H9 (cell line): ENCODE measurements around the gene SETDB1. TPM values are rescaled to one million over a fixed set of nuclear protein-coding genes. Genes with fewer than 3 reads are reported as not detected.

Experiments
- DNase-seq: peaks from one replicate; pipeline ENCODE4 v3.0.0-alpha.2; 2017
- H2AFZ ChIP-seq: one replicate; pipeline ENCODE4 v1.6.1; 2013; ENCODE audit warnings: mild to moderate bottlenecking, low read length, control low read depth, moderate library complexity
- H2AK5ac ChIP-seq: 2 replicates; pipeline ENCODE4 v1.6.1; 2013; ENCODE audit warnings: low read length, control low read depth, mixed read lengths; ENCODE audit not compliant: insufficient read length
- H2BK120ac ChIP-seq: one replicate; pipeline ENCODE4 v1.6.1; 2013; ENCODE audit warnings: low read depth, mild to moderate bottlenecking, low read length, control low read depth, inconsistent platforms; ENCODE audit not compliant: poor library complexity, severe bottlenecking
- H2BK12ac ChIP-seq: 2 replicates; pipeline ENCODE4 v1.6.1; 2013; ENCODE audit warnings: low read length, control low read depth, mixed read lengths, low read depth; ENCODE audit not compliant: insufficient read length
- H2BK15ac ChIP-seq: 2 replicates; pipeline ENCODE4 v1.6.1; 2013; ENCODE audit warnings: low read depth, low read length, control low read depth
- H2BK20ac ChIP-seq: one replicate; pipeline ENCODE4 v1.6.1; 2013; ENCODE audit warnings: low read depth, mild to moderate bottlenecking, low read length, control low read depth, inconsistent platforms; ENCODE audit not compliant: poor library complexity, severe bottlenecking
- H2BK5ac ChIP-seq: 2 replicates; pipeline ENCODE4 v1.6.1; 2013; ENCODE audit warnings: low read length, control low read depth, mixed read lengths; ENCODE audit not compliant: insufficient read length
- H3K14ac ChIP-seq: 2 replicates; pipeline ENCODE4 v1.6.1; 2013; ENCODE audit warnings: low read length, control low read depth; ENCODE audit not compliant: insufficient read depth
- H3K18ac ChIP-seq: 2 replicates; pipeline ENCODE4 v1.6.1; 2013; ENCODE audit warnings: low read depth, mild to moderate bottlenecking, mixed read lengths, low read length, control low read depth; ENCODE audit not compliant: insufficient read length
- H3K23ac ChIP-seq: 2 replicates; pipeline ENCODE4 v1.6.1; 2013; ENCODE audit warnings: low read length, control low read depth, mixed read lengths, low read depth; ENCODE audit not compliant: insufficient read length
- H3K23me2 ChIP-seq: 2 replicates; pipeline ENCODE4 v1.6.1; 2013; ENCODE audit warnings: low read depth, mild to moderate bottlenecking, mixed read lengths, low read length, control low read depth; ENCODE audit not compliant: insufficient read length, poor library complexity, severe bottlenecking
- H3K27ac ChIP-seq: 2 replicates; pipeline ENCODE4 v1.5.1; 2013; ENCODE audit warnings: low read length, control low read depth, mixed read lengths, low read depth; ENCODE audit not compliant: insufficient read length
- H3K27me3 ChIP-seq: 2 replicates; pipeline ENCODE4 v1.6.1; 2013; ENCODE audit warnings: low read length, control low read depth, inconsistent platforms; ENCODE audit not compliant: insufficient read depth
- H3K4ac ChIP-seq: 2 replicates; pipeline ENCODE4 v1.6.1; 2013; ENCODE audit warnings: low read depth, mild to moderate bottlenecking, control low read depth, inconsistent platforms, low read length, moderate library complexity
- H3K4me1 ChIP-seq: 2 replicates; pipeline ENCODE4 v1.6.1; 2013; ENCODE audit warnings: low read length, control low read depth, inconsistent platforms; ENCODE audit not compliant: insufficient read depth
- H3K4me2 ChIP-seq: 2 replicates; pipeline ENCODE4 v1.6.1; 2013; ENCODE audit warnings: low read length, control low read depth, mixed read lengths; ENCODE audit not compliant: insufficient read length, insufficient read depth
- H3K56ac ChIP-seq: 2 replicates; pipeline ENCODE4 v1.6.1; 2013; ENCODE audit warnings: low read depth, mild to moderate bottlenecking, mixed read lengths, low read length, control low read depth; ENCODE audit not compliant: insufficient read length
- H3K79me1 ChIP-seq: 2 replicates; pipeline ENCODE4 v1.6.1; 2013; ENCODE audit warnings: low read depth, mild to moderate bottlenecking, moderate library complexity, low read length, control low read depth, inconsistent platforms; ENCODE audit not compliant: insufficient read depth, poor library complexity, severe bottlenecking
- H3K79me2 ChIP-seq: 2 replicates; pipeline ENCODE4 v1.6.1; 2013; ENCODE audit warnings: low read length, control low read depth, inconsistent platforms; ENCODE audit not compliant: insufficient read depth
- H3K9ac ChIP-seq: 2 replicates; pipeline ENCODE4 v1.6.1; 2013; ENCODE audit warnings: low read length, control low read depth, mixed read lengths; ENCODE audit not compliant: insufficient read length; ENCODE audit errors: extremely low read depth
- H3K9me3 ChIP-seq: one replicate; pipeline ENCODE4 v1.6.1; 2013; ENCODE audit warnings: low read depth, low read length, inconsistent platforms; ENCODE audit not compliant: control insufficient read depth
- H3T11ph ChIP-seq: one replicate; pipeline ENCODE4 v1.6.1; 2013; ENCODE audit warnings: mild to moderate bottlenecking, low read length, control low read depth, inconsistent platforms
- H4K20me1 ChIP-seq: one replicate; pipeline ENCODE4 v1.6.1; 2013; ENCODE audit not compliant: control insufficient read depth, insufficient read length, insufficient read depth
- H4K5ac ChIP-seq: 2 replicates; pipeline ENCODE4 v1.6.1; 2013; ENCODE audit warnings: low read depth, mild to moderate bottlenecking, mixed read lengths, low read length, control low read depth; ENCODE audit not compliant: insufficient read length
- H4K8ac ChIP-seq: replicated peaks from 2 replicates; pipeline ENCODE4 v1.6.1; 2013; ENCODE audit warnings: low read length, control low read depth, mixed read lengths, low read depth; ENCODE audit not compliant: insufficient read length
- H4K91ac ChIP-seq: 2 replicates; pipeline ENCODE4 v1.6.1; 2013; ENCODE audit warnings: low read depth, mild to moderate bottlenecking, moderate library complexity, mixed read lengths, low read length, control low read depth; ENCODE audit not compliant: insufficient read length
- H3K27ac Mint-ChIP-seq, 3 experiments: 2 replicates in 2 of 3; 3 replicates in 1 of 3; pipeline ENCODE4 v1.8.0; 2020 to 2021; ENCODE audit warnings: mixed read lengths in 3 of 3, mild to moderate bottlenecking in 1 of 3, moderate library complexity in 1 of 3
- H3K27me3 Mint-ChIP-seq: 2 replicates; pipeline ENCODE4 v1.8.0; 2021; ENCODE audit warnings: low read depth, mild to moderate bottlenecking, moderate library complexity, mixed read lengths
- H3K36me3 Mint-ChIP-seq, 3 experiments: 2 replicates in 2 of 3; 3 replicates in 1 of 3; pipeline ENCODE4 v1.8.0; 2020 to 2021; ENCODE audit warnings: low read depth in 3 of 3, mixed read lengths in 3 of 3; ENCODE audit not compliant: insufficient read depth in 1 of 3
- H3K4me1 Mint-ChIP-seq, 2 experiments: 2 replicates each; pipeline ENCODE4 v1.8.0; 2020; ENCODE audit warnings: mixed read lengths in 2 of 2
- H3K4me3 Mint-ChIP-seq, 2 experiments: 2 replicates in 1 of 2; 3 replicates in 1 of 2; pipeline ENCODE4 v1.8.0; 2020 to 2021; ENCODE audit warnings: mild to moderate bottlenecking in 2 of 2, mixed read lengths in 2 of 2, moderate library complexity in 1 of 2
- H3K9me3 Mint-ChIP-seq, 2 experiments: 2 replicates in 1 of 2; 3 replicates in 1 of 2; pipeline ENCODE4 v1.8.0; 2020; ENCODE audit warnings: mild to moderate bottlenecking in 2 of 2, mixed read lengths in 2 of 2, moderate library complexity in 1 of 2
- WGBS: extraction: QIAGEN DNeasy Blood & Tissue Kit; methylation state at CpG from one replicate; pipeline ENCODE4 v1.1.7; 2013; ENCODE audit warnings: missing lambda C conversion rate, low lambda C conversion rate, mixed read lengths; ENCODE audit not compliant: insufficient read length; ENCODE audit errors: extremely low coverage; 5-methylcytosine and 5-hydroxymethylcytosine counted together
- total RNA-seq: library from RNA; stranded (reverse); gene quantifications from 2 replicates; pipeline ENCODE4 v1.2.1, GENCODE V29; 2021
- TF ChIP-seq, protein P1 (sequence below): fragments of 200-600 bp; sonication (generic); conservative IDR thresholded peaks from 3 replicates; pipeline ENCODE4 v1.8.0; 2021; ENCODE audit warnings: antibody characterized with exemption, mild to moderate bottlenecking

SETDB1 gene
- total RNA-seq, 1 experiment from 2014 or later, result 62.1 TPM

DNA sequence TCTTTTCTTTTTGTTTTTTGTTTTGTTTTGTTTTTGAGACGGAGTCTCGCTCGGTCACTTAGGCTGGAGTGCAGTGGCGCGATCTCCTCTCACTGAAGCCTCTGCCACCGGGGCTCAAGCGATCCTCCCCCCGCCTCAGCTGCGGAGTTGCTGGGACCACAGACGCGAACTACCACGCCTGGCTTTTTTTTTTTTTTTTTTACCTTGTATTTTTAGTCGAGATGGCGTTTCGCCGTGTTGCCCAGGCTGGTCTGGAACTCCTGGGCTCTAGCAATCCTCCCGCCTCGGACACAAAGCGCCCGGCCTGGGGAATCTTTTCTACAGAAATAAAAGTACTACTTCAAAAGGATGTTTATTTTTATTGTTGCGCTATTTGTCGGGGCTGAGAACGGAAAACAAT is 1.1 kb upstream of the SETDB1 start:
- Histone ChIP-seq H2BK12ac (no peak overlapping the region), H3K79me2 (no peaks in the 10 kb centered on the region), H3K14ac (no peak overlapping the region), H2BK5ac (no peak overlapping the region), H3K79me1 (no peaks in the 10 kb centered on the region), H3K9me3 (no peaks in the 10 kb centered on the region), H3K56ac (no peak overlapping the region), H3K9ac (no peak overlapping the region), H3T11ph (no peak overlapping the region), H3K27ac (no peak overlapping the region), H4K8ac (no peak overlapping the region), H2BK20ac (no peak overlapping the region), H3K23me2 (no peaks in the 10 kb centered on the region), H3K4me1 (0 out of 2 replicates have a peak, but pooled peaks cover 2% of the 10 kb centered on the region), H3K4me2 (no peak overlapping the region), H3K23ac (no peak overlapping the region), H3K18ac (no peak overlapping the region), H4K91ac (no peak overlapping the region), H2BK120ac (no peak overlapping the region), H4K5ac (no peak overlapping the region), H2AK5ac (no peak overlapping the region), H3K27me3 (no peaks in the 10 kb centered on the region), H2AFZ (no peak overlapping the region), H4K20me1 (no peaks in the 10 kb centered on the region), H2BK15ac (no peak overlapping the region), H3K4ac (no peak overlapping the region)
- H3K27me3 Mint-ChIP-seq, result no peaks in the 10 kb centered on the region
- peaks cover 10 to 14% of the 10 kb centered on the region in 2 experiments for H3K4me1 Mint-ChIP-seq
- H3K36me3 Mint-ChIP-seq, result peaks cover 28 to 33% (median 29%) of the 10 kb centered on the region in 3 experiments
- peaks cover 0 to 3% of the 10 kb centered on the region in 2 experiments; a peak in 1 of 5 replicates for H3K9me3 Mint-ChIP-seq
- H3K4me3 Mint-ChIP-seq, result peak overlapping the region; percentile 94 to 99; a peak in 4 of 5 replicates
- WGBS, result no CpG with 5 or more reads among the region's 23 CpGs
- DNase-seq, result peak; percentile 41
- TF ChIP-seq, protein P1, sequence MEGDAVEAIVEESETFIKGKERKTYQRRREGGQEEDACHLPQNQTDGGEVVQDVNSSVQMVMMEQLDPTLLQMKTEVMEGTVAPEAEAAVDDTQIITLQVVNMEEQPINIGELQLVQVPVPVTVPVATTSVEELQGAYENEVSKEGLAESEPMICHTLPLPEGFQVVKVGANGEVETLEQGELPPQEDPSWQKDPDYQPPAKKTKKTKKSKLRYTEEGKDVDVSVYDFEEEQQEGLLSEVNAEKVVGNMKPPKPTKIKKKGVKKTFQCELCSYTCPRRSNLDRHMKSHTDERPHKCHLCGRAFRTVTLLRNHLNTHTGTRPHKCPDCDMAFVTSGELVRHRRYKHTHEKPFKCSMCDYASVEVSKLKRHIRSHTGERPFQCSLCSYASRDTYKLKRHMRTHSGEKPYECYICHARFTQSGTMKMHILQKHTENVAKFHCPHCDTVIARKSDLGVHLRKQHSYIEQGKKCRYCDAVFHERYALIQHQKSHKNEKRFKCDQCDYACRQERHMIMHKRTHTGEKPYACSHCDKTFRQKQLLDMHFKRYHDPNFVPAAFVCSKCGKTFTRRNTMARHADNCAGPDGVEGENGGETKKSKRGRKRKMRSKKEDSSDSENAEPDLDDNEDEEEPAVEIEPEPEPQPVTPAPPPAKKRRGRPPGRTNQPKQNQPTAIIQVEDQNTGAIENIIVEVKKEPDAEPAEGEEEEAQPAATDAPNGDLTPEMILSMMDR, result no peak
- H3K27ac Mint-ChIP-seq, result peak overlapping the region in 1 of 3 experiments; percentile 39; a peak in 1 of 7 replicates
